Liver (tissue), 9 donors: ENCODE measurements around the gene NPPA. TPM values are rescaled to one million over a fixed set of nuclear protein-coding genes. Genes with fewer than 3 reads are reported as not detected.

Experiments used
- DNase-seq: peaks from one replicate; pipeline ENCODE4 v3.0.0-alpha.2; 2017; ENCODE audit warnings: low spot score
- H3K27ac ChIP-seq, 2 donors: one replicate each; pipeline ENCODE4 v1.7.0; 2013; ENCODE audit warnings: inconsistent platforms in 2 of 2, low read length in 2 of 2, control low read depth in 1 of 2, low read depth in 1 of 2, mild to moderate bottlenecking in 1 of 2
- H3K27me3 ChIP-seq, 4 donors: one replicate each; pipeline versions ENCODE4 v1.6.1 to v1.7.0; 2013; ENCODE audit warnings: low read length in 3 of 4, inconsistent platforms in 1 of 4, mild to moderate bottlenecking in 1 of 4, moderate library complexity in 1 of 4; ENCODE audit not compliant: control insufficient read depth in 4 of 4, insufficient read depth in 4 of 4
- H3K36me3 ChIP-seq, 4 donors: one replicate each; pipeline versions ENCODE4 v1.6.1 to v1.7.0; 2013; ENCODE audit warnings: low read length in 3 of 4, mild to moderate bottlenecking in 3 of 4, low read depth in 1 of 4, moderate library complexity in 1 of 4; ENCODE audit not compliant: control insufficient read depth in 4 of 4, insufficient read depth in 3 of 4
- H3K4me1 ChIP-seq, 4 donors: one replicate each; pipeline versions ENCODE4 v1.6.1 to v1.7.0; 2013; ENCODE audit warnings: low read length in 3 of 4, mild to moderate bottlenecking in 3 of 4, moderate library complexity in 1 of 4; ENCODE audit not compliant: control insufficient read depth in 4 of 4, insufficient read depth in 4 of 4
- H3K4me3 ChIP-seq, 3 donors: one replicate each; pipeline versions ENCODE4 v1.6.1 to v1.7.0; 2013; ENCODE audit warnings: low read length in 3 of 3, control low read depth in 1 of 3, low read depth in 1 of 3, mild to moderate bottlenecking in 1 of 3
- H3K9ac ChIP-seq, 2 donors: one replicate each; pipeline ENCODE4 v1.7.0; 2013; ENCODE audit warnings: low read length in 2 of 2, mild to moderate bottlenecking in 2 of 2, moderate library complexity in 2 of 2, control low read depth in 1 of 2, low read depth in 1 of 2
- H3K9me3 ChIP-seq, 4 donors: one replicate each; pipeline versions ENCODE4 v1.6.1 to v1.7.0; 2013; ENCODE audit warnings: low read length in 3 of 4; ENCODE audit not compliant: control insufficient read depth in 4 of 4
- FOXA1 ChIP-seq: IDR thresholded peaks from 2 replicates; pipeline ENCODE4 v1.6.1; 2016; ENCODE audit warnings: antibody characterized with exemption
- FOXA2 ChIP-seq: IDR thresholded peaks from 2 replicates; pipeline ENCODE4 v1.6.1; 2016; ENCODE audit warnings: antibody characterized with exemption
- NR2F2 ChIP-seq: IDR thresholded peaks from 2 replicates; pipeline ENCODE4 v1.6.1; 2016; ENCODE audit warnings: antibody characterized with exemption
- RXRA ChIP-seq, 2 donors: IDR thresholded peaks; 2 replicates each; pipeline ENCODE4 v1.6.1; 2017 to 2018; ENCODE audit warnings: antibody characterized with exemption in 2 of 2, mild to moderate bottlenecking in 1 of 2
- SP1 ChIP-seq: IDR thresholded peaks from 2 replicates; pipeline ENCODE4 v1.6.1; 2018; ENCODE audit warnings: antibody characterized with exemption, mild to moderate bottlenecking
- YY1 ChIP-seq: IDR thresholded peaks from 2 replicates; pipeline ENCODE4 v1.6.1; 2016; ENCODE audit warnings: antibody characterized with exemption, mild to moderate bottlenecking
- WGBS: extraction: QIAGEN DNeasy Blood & Tissue Kit; methylation state at CpG from one replicate; pipeline ENCODE4 v1.1.7; 2013; 5-methylcytosine and 5-hydroxymethylcytosine counted together
- polyA plus RNA-seq, 2 donors: library from polyadenylated mRNA; stranded (reverse) in 1 of 2; unstranded in 1 of 2; fragments of 200-250 nt in 1 of 2; fragments of >200 nt in 1 of 2; fragmentation: Nextera tagmentation in 1 of 2; extraction: Ambion mirVana in 1 of 2; gene quantifications; one replicate each; pipeline versions ENCODE4 v1.2.1 to v1.2.3, GENCODE V29; 2013 to 2015
- total RNA-seq, 2 donors: library from RNA; depleted of rRNA; stranded (reverse); fragments of >200 nt; gene quantifications; one replicate each; pipeline ENCODE4 v1.2.3, GENCODE V29; 2014
- TF ChIP-seq, protein P1 (sequence below): fragments of 150-350 bp; IDR thresholded peaks from 2 replicates; pipeline ENCODE4 v1.5.1; 2017; ENCODE audit warnings: improper control_type of control experiment, low read depth, low read length; ENCODE audit not compliant: missing input control
- TF ChIP-seq, protein P2 (sequence below): IDR thresholded peaks from 2 replicates; pipeline ENCODE4 v1.6.1; 2016; ENCODE audit warnings: antibody characterized with exemption, mild to moderate bottlenecking
- TF ChIP-seq, protein P3 (sequence below): IDR thresholded peaks from 2 replicates; pipeline ENCODE4 v1.6.1; 2016; ENCODE audit warnings: antibody characterized with exemption
- TF ChIP-seq, protein P4 (sequence below): IDR thresholded peaks from 2 replicates; pipeline ENCODE4 v1.6.1; 2016; ENCODE audit warnings: antibody characterized with exemption
- TF ChIP-seq, protein P5 (sequence below): IDR thresholded peaks from 2 replicates; pipeline ENCODE4 v1.6.1; 2016; ENCODE audit warnings: antibody characterized with exemption
- donor health status: healthy.
- donor health status: healthy.
- donor health status: healthy.
- donor health status: healthy.
- donor health status: healthy.

Gene NPPA
- total and polyA plus RNA-seq, 4 donors, result 0.12 TPM; not detected in 3

DNA sequence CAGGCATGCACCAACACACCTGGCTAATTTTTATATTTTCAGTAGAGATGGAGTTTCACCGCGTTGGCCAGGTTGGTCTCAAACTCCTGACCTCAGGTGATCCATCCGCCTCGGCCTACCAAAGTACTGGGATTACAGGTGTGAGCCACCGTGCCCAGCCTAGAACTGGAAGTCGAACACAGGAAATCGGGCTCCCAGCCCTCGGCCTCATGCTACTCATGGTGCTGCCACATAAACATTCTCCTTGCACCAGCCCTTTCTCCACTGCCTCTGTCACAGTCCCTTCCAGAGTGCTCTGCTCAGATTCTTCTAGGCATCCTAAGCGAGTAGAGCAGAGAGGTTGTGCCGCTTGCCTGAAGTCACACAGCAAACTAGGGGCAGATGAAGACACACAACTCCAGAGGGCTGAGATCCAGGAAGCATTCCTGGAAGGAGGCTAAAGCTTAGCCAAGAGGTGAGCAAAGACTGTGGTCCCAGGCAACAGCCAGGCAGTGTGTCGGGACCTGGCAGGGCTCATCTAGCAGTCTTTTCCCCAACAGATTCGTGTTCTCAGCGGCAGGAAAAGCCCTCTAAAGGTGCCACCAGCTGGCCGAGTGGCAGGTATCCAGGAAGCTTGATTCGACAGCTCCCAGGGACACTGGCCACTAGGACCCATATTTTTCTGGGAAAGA lies 40.8 kb upstream of the NPPA start:
- Histone ChIP-seq H3K27ac (no peak overlapping the region), H3K9ac (no peak overlapping the region), H3K9me3 (no peaks in the 10 kb centered on the region), H3K36me3 (no peaks in the 10 kb centered on the region), H3K4me1 (peaks cover 0 to 2% (median 0%) of the 10 kb centered on the region in 4 donors), H3K4me3 (no peak overlapping the region), H3K27me3 (no peaks in the 10 kb centered on the region)
- WGBS, result 91% methylated on average over 15 of the region's 15 CpGs
- TF ChIP-seq, protein P1, sequence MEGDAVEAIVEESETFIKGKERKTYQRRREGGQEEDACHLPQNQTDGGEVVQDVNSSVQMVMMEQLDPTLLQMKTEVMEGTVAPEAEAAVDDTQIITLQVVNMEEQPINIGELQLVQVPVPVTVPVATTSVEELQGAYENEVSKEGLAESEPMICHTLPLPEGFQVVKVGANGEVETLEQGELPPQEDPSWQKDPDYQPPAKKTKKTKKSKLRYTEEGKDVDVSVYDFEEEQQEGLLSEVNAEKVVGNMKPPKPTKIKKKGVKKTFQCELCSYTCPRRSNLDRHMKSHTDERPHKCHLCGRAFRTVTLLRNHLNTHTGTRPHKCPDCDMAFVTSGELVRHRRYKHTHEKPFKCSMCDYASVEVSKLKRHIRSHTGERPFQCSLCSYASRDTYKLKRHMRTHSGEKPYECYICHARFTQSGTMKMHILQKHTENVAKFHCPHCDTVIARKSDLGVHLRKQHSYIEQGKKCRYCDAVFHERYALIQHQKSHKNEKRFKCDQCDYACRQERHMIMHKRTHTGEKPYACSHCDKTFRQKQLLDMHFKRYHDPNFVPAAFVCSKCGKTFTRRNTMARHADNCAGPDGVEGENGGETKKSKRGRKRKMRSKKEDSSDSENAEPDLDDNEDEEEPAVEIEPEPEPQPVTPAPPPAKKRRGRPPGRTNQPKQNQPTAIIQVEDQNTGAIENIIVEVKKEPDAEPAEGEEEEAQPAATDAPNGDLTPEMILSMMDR, result no peak
- no peak for TF ChIP-seq FOXA2
- DNase-seq, result no peak

DNA sequence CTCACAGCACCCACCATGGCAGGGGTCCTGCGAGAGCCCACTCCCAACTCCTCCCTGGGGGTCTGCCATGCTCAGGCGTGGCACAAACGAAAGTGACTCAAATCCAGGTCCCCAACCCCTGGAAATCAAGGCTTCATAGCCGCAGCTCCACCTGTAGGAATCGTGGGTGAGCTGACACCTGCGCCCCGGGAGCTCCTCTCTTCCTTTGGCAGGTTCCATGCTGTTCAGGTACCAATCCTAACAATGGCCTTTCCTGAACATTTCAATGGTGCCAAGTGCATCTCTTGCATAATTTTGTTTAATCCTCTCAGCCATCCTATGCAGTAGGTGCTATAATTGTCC lies 40.1 kb upstream of the NPPA start:
- Histone ChIP-seq H3K27me3 (no peaks in the 10 kb centered on the region), H3K9ac (no peak overlapping the region), H3K27ac (no peak overlapping the region), H3K36me3 (no peaks in the 10 kb centered on the region), H3K9me3 (no peaks in the 10 kb centered on the region), H3K4me3 (no peak overlapping the region), H3K4me1 (no peaks in the 10 kb centered on the region)
- no peak for TF ChIP-seq SP1
- TF ChIP-seq, protein P2, sequence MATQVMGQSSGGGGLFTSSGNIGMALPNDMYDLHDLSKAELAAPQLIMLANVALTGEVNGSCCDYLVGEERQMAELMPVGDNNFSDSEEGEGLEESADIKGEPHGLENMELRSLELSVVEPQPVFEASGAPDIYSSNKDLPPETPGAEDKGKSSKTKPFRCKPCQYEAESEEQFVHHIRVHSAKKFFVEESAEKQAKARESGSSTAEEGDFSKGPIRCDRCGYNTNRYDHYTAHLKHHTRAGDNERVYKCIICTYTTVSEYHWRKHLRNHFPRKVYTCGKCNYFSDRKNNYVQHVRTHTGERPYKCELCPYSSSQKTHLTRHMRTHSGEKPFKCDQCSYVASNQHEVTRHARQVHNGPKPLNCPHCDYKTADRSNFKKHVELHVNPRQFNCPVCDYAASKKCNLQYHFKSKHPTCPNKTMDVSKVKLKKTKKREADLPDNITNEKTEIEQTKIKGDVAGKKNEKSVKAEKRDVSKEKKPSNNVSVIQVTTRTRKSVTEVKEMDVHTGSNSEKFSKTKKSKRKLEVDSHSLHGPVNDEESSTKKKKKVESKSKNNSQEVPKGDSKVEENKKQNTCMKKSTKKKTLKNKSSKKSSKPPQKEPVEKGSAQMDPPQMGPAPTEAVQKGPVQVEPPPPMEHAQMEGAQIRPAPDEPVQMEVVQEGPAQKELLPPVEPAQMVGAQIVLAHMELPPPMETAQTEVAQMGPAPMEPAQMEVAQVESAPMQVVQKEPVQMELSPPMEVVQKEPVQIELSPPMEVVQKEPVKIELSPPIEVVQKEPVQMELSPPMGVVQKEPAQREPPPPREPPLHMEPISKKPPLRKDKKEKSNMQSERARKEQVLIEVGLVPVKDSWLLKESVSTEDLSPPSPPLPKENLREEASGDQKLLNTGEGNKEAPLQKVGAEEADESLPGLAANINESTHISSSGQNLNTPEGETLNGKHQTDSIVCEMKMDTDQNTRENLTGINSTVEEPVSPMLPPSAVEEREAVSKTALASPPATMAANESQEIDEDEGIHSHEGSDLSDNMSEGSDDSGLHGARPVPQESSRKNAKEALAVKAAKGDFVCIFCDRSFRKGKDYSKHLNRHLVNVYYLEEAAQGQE, result no peak
- TF ChIP-seq, protein P3, sequence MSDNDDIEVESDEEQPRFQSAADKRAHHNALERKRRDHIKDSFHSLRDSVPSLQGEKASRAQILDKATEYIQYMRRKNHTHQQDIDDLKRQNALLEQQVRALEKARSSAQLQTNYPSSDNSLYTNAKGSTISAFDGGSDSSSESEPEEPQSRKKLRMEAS, result no peak
- TF ChIP-seq NR2F2, result no peak
- TF ChIP-seq, protein P4, sequence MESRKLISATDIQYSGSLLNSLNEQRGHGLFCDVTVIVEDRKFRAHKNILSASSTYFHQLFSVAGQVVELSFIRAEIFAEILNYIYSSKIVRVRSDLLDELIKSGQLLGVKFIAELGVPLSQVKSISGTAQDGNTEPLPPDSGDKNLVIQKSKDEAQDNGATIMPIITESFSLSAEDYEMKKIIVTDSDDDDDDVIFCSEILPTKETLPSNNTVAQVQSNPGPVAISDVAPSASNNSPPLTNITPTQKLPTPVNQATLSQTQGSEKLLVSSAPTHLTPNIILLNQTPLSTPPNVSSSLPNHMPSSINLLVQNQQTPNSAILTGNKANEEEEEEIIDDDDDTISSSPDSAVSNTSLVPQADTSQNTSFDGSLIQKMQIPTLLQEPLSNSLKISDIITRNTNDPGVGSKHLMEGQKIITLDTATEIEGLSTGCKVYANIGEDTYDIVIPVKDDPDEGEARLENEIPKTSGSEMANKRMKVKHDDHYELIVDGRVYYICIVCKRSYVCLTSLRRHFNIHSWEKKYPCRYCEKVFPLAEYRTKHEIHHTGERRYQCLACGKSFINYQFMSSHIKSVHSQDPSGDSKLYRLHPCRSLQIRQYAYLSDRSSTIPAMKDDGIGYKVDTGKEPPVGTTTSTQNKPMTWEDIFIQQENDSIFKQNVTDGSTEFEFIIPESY, result no peak
- TF ChIP-seq, protein P5, sequence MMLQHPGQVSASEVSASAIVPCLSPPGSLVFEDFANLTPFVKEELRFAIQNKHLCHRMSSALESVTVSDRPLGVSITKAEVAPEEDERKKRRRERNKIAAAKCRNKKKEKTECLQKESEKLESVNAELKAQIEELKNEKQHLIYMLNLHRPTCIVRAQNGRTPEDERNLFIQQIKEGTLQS, result no peak
- TF ChIP-seq RXRA (IDR thresholded peaks at IDR 0.05), result no peak
- TF ChIP-seq FOXA2, result no peak
- TF ChIP-seq YY1, result no peak
- no peak for TF ChIP-seq FOXA1
- 91% methylated on average over 7 of the region's 7 CpGs for WGBS
- DNase-seq, result no peak
